Retina (tissue), 1 donor: ENCODE measurements around the gene KLHL13.
A peak's percentile ranks its signal among the peaks of the same experiment; 100 is the strongest.
"Not testable (repeated sequence)": the region's sequence is repeated elsewhere in the genome, so short reads cannot be mapped to it uniquely, and the experiment has no call there.

ENCODE experiments used
- DNase-seq: peaks from one replicate; pipeline ENCODE4 v3.0.0-alpha.2; 2016

Gene KLHL13, protein sequence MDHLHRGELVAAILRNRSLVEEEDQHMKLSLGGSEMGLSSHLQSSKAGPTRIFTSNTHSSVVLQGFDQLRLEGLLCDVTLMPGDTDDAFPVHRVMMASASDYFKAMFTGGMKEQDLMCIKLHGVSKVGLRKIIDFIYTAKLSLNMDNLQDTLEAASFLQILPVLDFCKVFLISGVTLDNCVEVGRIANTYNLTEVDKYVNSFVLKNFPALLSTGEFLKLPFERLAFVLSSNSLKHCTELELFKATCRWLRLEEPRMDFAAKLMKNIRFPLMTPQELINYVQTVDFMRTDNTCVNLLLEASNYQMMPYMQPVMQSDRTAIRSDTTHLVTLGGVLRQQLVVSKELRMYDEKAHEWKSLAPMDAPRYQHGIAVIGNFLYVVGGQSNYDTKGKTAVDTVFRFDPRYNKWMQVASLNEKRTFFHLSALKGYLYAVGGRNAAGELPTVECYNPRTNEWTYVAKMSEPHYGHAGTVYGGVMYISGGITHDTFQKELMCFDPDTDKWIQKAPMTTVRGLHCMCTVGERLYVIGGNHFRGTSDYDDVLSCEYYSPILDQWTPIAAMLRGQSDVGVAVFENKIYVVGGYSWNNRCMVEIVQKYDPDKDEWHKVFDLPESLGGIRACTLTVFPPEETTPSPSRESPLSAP

DNA sequence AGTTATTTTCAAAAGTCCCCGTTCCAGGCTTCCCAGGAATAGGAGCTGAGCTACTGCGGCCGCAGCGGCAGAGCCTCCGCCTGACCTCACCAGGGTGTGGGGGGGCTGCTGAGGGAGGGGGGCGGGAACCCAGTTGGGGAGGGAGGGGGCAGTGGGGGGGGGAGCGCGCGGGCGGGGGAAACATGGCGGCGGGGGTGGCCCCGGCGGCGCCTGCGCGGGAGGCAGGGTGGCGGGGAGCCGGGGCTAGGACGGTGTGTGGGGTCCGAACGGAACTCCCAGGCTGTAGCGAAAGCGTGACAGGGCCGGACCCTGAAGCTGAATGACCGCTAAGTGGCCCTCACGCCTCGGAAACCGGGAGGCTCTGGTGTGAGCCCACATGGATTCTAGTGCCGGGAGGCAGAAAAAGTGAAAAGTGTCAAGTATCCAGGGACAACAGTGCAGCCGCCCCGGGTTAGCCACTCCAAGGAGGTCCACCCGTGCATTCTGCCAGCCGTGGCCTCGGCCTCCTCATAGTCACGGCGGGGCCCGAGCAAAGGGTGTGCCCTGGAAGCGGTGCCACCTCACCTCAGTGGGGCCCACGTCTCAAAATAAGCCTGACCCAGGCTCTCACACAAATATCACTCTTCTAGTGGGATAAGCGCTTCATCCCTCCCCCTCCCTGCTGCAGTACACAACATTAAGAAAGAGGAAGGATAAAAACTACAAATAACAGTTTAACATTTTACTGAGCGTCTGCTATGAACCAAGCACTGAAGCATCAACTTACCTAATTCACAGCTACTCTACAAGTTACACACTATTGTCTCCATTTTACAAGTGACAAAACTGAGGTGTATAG lies at the start of gene KLHL13:
TSS of gene KLHL13 (minus strand) at position 98 of the 838 bp plus-strand sequence. CDS start 88,337 bp downstream, outside the sequence.
- DNase-seq, result peak; percentile 63

DNA sequence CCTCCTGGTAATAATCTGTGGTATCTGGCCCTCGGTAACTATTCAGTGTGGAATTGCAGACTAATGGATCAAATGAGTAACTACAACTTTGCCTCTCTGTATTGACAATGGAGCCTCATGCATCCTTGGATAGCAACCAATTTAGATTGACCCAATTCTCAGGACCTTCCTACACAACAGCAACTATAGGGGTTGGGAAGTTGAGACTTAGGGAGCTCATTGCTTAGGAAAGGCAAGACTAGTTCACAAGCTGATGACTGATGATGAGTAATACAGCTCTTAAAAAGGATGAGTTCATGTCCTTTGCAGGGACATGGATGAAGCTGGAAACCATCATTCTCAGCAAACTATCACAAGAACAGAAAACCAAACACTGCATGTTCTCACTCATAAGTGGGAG lies 47.5 kb upstream of the KLHL13 start:
- DNase-seq, result no peak

DNA sequence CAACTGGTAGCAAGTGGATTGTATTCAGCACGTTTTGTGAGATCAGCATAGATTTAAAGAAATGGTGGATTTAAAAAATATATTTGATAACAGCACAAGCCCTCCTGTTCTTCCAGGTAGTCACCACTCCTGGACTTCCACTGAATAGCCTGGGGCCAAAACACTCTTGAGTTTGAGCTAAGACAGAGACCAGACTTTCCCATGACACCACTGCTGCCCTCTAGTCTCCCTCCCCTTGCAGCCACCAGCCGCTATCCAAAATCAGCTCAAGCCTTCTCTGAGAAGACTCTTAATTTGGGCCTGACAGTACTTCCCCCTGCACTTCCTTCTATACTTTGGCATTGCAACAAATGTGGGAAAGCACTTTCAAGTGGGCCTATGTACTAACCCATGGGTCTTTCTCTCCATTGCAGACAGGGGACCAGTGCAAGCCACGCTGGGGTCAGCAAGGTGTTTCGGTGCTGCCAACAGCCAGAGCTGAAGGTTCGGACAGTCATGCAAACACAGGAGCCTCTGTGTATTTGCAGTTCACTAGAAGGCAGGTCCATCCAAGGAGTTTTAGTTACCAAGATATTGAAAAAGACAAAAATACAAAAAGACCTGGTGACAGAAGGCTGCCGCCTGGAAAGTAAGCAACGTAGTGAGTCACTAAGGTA lies 40.5 kb upstream of the KLHL13 start:
- no peak for DNase-seq

DNA sequence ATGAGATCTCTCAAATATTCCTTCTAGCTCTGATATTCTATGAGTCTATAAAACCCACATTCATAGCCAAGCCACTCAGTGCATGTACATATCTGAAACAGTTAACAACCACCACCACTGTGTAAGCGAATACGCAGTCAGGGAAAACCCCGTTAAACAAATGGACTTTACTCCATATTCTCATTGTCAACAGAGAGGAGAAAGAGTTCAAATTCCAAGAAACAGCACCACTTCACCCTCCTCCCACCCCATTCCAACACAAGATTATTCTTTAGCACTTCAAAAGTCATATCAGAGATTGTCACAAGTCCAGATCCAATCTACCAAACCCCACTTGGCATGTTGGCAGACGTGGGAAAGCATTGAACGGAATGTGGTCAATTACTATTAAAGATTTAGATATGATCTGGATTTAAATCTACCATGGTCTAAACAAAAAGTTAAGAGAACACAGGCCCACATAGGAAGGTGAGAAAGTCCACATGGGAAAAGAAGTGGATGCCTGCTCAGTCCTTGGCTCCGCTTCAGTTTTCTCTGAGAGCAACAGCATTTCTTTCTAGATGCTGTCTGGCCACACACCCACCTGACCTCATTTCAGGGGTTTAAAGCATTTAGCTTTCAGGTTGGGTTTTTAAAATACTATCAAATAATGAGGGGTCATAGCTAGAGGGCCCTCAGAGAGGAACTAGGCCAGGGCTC lies 39.8 kb upstream of the KLHL13 start:
- DNase-seq, result no peak

DNA sequence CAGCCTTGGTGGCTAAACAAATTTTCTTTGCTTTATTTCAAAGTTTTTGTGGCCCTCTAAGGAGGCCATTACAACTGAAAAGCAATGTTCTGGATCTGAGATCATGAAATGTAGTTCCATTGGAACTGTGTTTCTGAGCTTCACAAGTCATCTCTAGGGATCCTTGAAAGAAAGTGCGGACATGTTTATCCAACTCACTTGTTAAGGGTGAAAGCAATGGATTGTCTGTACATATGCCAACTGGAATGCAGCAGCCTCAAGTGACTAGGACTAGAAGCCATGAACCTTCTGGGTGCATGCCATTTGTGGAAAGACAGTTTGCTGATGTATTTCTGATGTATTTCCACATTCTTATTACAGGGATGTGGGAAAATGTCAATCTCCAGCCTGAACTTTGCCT lies 36.7 kb upstream of the KLHL13 start:
- DNase-seq, result no peak

DNA sequence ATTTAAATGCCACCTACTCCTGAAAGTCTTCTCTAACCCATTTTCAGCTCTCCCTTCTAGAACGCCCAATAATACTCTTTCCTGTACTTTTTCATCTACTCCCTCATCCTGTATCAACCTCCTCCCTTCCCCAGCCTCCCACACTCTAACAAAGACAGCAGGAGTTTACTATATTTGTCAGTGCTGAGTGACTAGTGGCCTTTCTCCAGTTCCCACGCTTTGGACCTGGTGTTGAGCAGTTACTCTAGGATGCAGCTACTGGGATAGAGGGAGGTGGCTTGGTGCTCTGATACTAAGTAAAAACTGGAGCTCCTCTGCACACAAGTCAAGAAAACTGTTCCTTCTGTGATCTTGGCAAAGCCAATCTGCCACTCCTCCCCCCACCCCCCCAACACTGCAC lies 36.1 kb upstream of the KLHL13 start:
- no peak for DNase-seq

DNA sequence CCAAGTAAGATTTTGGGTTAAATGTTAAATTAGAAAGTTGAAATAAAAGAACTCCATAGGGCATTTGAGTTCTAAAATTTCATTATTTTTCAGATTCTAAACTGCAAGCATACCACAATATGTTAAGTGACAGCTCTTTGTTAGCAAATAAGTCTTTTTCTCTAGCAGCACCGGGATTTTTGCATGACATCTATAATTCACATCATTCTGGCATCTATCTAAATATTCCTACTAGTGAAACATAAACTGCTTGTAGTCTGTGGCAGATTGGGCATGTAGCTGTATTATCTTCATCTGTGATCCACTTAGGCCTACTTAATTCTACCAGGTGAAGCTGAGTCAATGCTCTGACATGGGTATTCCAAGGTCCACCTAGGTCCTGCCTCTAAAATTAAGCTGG lies 32.1 kb upstream of the KLHL13 start:
- DNase-seq, result no peak

DNA sequence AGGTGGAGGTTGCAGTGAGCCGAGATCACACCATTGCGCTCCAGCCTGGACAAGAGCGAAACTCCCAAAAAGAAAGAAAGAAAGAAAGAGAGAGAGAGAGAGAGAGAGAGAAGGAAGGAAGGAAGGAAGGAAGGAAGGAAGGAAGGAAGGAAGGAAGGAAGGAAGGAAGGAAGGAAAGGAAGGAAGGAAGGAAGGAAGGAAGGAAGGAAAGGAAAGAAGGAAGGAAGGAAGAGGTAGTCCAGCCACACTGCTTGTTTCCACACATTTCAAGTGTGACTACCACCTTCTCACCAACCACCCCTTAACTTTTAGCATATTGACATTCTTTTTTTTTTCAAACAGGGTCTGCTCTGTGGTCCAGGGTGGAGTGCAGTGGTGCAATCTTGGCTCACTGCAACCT lies 31.2 kb upstream of the KLHL13 start:
- not testable (repeated sequence) for DNase-seq

DNA sequence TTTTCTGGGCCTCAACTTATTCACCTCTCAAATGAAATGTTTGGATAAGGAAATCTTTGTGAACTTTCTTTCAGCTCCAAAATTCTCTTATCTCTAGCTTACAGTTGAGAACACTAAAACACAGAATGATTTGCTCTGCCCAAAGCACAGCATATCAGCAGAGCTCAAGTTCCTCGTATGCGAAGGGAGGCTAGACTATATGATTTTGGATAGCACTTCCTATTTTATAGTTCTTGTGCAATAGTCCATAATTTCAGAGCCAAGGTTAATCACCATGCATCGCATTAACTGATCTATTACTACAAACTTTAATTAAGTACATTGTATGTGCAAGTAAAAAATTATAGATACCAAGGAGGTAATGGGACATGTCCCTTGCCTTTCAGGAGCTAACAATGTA lies 27.0 kb upstream of the KLHL13 start:
- no peak for DNase-seq

DNA sequence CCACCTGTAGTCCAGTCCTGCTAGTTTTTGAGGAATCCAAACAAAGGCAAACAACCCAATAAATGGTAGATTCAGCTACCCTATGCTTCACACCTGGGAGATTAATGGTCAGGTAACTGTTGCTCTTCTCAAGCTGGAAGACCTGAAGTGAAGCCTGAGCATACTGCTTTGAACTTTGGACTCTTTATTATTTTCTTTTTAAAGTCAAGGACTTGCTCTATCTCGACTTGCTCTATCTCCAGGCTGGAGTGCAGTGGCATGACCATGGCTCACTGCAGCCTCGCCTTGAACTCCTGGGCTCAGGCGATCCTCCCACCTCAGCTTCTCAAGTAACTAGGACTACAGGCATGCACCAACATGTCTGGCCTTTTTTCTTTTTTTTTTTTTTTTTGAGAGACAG lies 14.7 kb upstream of the KLHL13 start:
- no peak for DNase-seq

DNA sequence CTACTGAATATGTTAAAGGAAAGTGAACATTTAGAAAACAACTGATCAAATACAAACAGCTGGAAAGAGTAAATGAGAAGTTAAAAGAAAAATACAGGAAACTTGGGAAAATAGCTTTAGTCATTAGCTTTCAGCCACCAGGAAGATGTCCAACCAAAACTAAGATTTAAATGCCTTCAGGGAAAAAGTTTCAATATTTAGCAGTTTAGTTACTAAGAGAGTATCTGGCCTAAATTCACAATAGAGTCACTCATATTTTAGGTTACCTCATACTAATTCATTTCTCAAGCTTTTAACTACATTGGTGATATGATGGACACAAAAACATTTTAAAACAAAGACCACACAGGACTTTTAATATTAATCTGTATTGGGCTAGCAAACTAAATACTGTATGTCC lies 13.1 kb upstream of the KLHL13 start:
- DNase-seq, result no peak

DNA sequence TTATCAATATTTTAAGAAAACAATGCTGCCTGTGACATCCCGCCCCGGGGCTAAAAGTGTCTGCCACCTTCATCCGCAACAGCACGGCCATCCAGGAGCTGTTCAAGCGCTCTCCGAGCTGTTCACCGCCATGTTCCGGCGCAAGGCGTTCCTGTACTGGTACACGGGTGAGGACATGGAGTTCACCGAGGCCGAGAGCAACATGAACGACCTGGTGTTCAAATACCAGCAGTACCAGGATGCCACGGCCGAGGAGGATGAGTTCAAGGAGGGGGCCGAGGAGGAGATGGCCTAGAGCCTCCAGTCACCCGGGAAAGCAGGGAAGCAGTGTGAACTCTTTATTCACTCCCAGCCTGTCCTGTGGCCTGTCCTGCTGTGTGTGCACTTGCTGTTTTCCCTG lies 12.1 kb upstream of the KLHL13 start:
- no peak for DNase-seq

DNA sequence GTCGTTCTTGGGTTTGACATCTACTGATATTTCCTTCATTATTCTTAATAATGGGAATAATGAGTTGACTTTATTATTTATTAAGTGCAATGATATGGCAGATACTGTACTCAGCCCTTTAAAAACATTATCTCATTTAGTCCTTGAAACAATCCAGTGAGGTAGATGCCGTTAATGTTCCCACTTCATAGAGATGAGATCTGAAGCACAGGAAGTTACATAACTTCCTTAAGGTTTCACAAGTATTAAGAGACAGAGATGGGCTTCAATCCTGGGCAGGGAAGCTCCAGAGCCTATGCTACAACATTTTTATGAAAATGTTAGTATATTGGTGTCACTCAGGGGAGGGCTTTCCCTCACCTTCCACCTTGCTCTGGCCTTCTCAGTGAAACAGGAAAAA lies 9.7 kb upstream of the KLHL13 start:
- DNase-seq, result no peak

DNA sequence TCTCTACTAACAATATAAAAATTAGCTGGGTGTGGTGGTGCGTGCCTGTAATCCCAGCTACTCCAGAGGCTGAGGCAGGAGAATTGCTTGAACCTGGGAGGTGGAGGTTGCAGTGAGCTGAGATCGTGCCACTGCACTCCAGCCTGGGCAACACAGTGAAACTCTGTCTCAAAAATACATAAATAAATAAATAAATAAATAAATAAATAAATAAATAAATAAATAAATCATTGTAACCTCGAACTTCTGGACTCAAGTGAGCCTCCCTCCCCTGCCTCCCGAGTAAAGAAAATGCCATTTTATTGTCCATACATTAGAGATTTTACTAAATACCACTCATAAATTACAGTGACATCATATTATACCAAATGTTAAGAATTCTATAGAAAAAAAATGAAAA lies 7.6 kb upstream of the KLHL13 start:
- not testable (repeated sequence) for DNase-seq

DNA sequence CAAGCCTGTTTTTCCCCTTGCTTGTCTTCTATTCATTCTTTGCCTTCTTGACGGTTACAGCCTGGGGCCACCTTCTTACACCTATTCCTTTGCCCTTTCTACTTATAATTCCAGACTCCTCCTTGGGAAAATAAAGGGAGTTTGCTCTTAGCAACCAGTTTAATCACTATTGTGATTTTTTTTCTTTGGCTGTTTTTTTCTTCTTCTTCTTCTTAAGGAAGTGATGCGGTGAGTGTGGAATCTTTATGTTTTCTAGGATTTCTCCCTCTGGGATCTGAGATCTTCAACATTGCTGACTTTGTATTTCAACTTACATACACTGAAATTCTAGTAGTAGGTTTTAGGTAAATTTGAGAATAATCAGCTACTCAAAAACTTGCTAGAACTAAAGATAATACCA lies 1.1 kb upstream of the KLHL13 start:
- no peak for DNase-seq

DNA sequence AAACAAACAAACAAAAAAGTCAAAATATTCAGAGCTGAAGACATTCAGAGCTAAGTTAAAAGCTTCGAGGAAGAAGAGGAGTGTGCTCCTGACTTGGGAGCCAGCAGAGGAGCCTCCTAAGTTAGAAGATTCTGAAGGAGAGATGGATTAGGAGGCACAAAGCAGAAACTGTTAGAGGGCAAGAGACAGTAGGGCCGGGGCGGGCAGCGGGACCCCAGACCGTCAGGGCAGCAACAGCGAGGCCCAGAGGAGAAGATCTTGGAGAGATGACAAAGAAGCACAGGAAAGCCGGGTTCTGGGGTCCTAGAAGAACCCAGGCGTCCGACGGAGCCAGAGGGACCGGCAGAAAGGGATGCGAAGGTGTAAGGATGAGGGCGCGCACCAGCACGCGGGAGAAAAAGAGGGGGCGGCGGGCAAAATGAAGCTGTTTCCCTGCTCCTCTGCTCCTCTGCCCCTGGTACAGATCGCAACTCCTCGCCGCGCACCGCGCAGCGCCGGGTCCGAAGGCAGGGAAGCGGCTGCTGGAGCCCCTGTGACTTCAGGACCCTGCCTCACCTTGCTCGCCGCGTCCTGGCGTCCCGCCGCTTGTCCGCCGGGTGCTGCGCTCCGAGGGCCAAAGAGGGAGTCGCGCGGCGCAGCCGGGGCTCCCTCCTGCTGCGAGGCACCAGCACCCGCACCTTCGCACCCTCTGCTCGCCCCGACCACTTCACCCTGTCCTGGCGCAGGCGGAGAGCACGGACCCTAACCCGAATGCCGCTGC lies 477 bp downstream of the KLHL13 start:
- DNase-seq, result peak; percentile 74

DNA sequence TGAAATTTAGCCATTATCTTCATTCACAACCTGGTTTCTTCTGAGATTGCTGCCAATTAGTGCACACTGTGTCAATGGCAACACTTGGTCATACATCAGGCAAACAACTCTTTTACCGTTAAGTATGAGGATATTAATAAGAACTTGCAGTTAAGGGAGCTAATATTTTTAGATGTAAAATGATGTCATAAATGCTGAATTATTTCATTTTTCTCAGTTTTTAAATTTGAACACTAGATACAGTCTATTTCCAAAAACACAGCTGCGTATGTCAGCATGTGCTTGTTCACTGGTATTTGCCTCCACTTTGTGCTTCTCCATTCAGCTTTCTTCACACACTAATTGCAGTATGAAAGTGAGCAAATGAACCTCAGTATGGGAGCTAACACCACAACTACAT lies 1.6 kb downstream of the KLHL13 start:
- peak; percentile 5 for DNase-seq

DNA sequence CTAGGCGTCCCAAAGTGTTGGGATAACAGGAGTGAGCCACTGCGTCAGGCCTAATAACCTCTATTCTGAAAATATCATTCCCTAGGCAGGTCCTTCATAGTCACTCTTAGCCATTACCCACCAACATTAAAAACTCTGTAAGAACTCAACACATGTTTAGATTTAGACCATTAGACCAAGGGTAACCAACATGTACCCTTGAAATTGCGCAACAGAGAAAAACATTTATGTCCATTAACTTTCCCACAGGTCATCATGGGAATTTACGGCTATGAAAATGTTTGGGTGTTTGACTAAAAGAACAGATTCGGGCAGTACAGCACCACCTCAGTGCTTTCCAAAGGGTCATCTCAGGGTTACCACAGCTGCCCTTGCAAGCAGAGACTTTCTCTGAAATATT lies 7.5 kb downstream of the KLHL13 start:
- DNase-seq, result no peak

DNA sequence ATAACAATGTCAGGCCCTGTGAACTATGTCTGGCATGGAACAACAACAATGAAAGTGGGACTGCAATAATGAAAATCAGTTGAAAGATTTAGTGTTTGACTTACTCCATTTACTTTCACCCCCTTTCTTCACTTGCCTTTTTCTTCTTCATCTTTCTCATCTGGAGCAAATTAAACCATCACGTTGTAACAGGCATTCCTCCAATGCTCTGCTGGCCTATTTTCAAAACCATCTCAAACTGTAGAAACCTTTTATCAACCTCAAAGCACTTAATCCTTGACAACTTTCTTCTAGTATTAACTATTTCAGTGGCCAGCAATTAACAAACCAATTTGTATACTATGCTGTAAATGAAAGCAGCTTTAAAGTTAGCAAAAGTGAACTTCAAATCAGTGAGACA lies 8.3 kb downstream of the KLHL13 start:
- DNase-seq, result no peak

DNA sequence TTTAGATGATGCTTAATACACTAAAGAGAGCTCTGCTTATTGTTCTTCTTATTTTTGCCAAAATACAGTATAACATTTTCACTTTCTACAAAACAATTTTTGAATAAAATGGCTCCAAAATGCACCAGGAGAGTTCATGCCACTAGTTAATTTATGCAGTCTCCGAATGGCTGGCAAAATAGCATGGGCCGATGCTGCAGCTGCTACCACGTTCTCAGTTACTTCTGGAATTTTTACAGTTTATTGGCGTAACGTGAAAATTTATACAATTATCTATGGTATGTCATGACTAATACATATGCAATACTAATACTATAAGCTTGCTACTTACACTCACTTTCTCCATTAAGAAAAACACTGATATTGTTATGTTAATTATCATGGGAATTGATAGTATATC lies 16.5 kb downstream of the KLHL13 start:
- DNase-seq, result no peak

DNA sequence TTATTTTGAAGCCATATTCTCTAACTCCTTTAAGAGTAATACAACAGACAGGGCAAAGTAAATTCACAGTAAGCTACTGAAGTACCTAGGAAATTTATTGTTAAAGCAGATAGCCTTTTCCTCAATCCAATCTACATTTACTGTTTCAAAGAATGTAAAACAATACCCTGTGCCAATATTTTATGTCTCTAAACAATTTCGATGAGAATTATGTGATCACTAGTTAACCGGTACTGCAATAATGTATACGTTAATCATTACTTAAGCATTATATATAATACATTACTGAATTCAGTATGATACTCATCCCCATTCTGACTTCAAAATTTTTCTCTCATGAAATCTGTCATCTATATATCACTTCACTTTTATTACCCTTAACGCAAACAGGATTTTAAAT lies 28.5 kb downstream of the KLHL13 start:
- DNase-seq, result no peak

DNA sequence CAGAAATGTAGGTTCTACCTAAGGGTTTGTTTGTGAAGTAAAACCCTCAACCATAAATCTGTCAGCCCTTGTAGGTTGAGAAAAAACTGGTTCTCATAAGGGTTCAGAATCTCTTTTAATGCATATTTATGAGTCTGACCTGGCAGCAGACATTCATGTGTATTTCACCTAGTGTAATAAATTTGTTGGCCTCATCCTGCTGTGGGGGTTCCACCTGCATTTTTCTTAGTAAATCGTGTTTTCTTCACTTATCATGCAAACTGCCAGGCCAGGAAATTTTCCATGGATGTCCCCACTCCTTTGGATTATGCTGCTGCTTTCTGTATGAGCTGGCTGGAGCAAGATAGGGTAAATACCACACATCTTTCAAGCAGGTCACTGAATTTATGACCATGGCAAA lies 42.4 kb downstream of the KLHL13 start:
- no peak for DNase-seq
